PFSK-1 (cell line): ENCODE measurements around the gene GRHPR.

Experiments
- FOXP2 ChIP-seq: optimal IDR thresholded peaks from 2 replicates; pipeline ENCODE3; 2011; ENCODE audit warnings: borderline replicate concordance, control low read depth, inconsistent platforms; ENCODE audit not compliant: insufficient read depth; ENCODE audit errors: extremely low read length, extremely low read depth
- POLR2AphosphoS5 ChIP-seq: IDR thresholded peaks from 2 replicates; pipeline ENCODE4 v1.6.1; 2012; ENCODE audit warnings: low read depth, mild to moderate bottlenecking, control low read depth, low read length, moderate library complexity
- REST ChIP-seq, 2 experiments: IDR thresholded peaks; 2 replicates each; pipeline versions ENCODE4 v1.6.1 to v1.8.0; 2011 to 2012; ENCODE audit warnings: low read depth in 2 of 2, low read length in 2 of 2, control low read depth in 1 of 2, inconsistent platforms in 1 of 2, mild to moderate bottlenecking in 1 of 2, moderate library complexity in 1 of 2; ENCODE audit not compliant: insufficient read depth in 1 of 2
- SIN3A ChIP-seq: IDR thresholded peaks from 2 replicates; pipeline ENCODE4 v1.6.1; 2012; ENCODE audit warnings: mild to moderate bottlenecking, low read length, moderate library complexity, borderline replicate concordance; ENCODE audit not compliant: insufficient read depth
- TAF1 ChIP-seq: IDR thresholded peaks from 2 replicates; pipeline ENCODE4 v1.6.1; 2012; ENCODE audit warnings: low read length, control low read depth, borderline replicate concordance; ENCODE audit not compliant: insufficient read depth

GRCh38 chr9:37408933-37409710, 13.4 kb upstream of the GRHPR start:
- TF ChIP-seq POLR2AphosphoS5 (no peak), SIN3A (no peak), TAF1 (no peak), FOXP2 (no peak), REST (IDR thresholded peaks at IDR 0.05; ENCODE audit: insufficient read depth in 1 of 2, low read depth in 2 of 2, low read length in 2 of 2) (no peak)
